ENCODE data around the gene CES2. TPM values are rescaled to one million over a fixed set of nuclear protein-coding genes. Genes with fewer than 3 reads are reported as not detected.
A peak's percentile ranks its signal among the peaks of the same experiment; 100 is the strongest.

Gene CES2
- total and polyA plus RNA-seq, 2 of the 8 experiments (the other 6 are each of a cell fraction or from before 2014, with no cell fraction given) = 8.6 to 14.7 TPM

DNA sequence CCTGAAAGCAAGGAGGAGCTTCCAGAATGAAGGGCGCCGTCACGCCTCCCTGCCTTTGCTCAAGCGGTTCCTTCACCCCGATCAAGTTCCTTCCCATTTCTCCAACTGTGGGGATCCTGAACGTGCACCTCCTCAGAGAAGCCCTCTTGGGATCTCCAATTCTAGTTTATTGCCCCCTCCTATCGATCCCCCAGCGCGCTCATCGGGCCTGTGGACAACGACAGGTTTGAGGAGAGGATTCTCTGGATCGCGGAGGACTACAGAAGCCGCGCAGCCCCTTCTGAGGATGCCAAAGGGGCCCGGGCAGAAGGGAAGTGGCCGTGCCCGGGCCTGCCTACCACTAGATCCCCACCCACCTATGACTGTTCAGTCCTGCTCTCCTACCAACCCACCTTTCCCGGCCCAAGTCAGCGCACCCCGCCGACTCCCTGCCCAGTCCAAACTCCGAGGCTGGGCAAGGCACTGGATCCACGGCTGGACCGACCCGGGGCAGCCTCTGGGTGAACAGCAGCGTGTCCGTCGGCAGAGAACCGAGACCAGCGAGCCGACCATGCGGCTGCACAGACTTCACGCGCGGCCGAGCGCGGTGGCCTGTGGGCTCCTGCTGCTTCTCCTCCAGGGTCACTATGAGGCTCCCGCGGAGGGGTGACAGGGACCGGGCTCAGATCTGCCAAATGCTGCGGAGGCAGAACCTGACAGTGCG, 13.0 kb downstream of the CES2 start:
- Histone ChIP-seq H3K27ac (ENCODE audit: low read depth, low read length) (no peak overlapping the region), H3K79me1 (ENCODE audit: low read depth, low read length) (no peaks in the 10 kb centered on the region), H3K4me2 (ENCODE audit: insufficient read depth in 1 of 2, low read depth in 2 of 2, low read length in 2 of 2) (peak overlapping the region; percentile 77 to 83), H4K8ac (ENCODE audit: extremely low read depth, insufficient read depth, low read length) (no peak overlapping the region), H3K27me3 (replicated peaks in 1 of 4; ENCODE audit: control insufficient read depth in 3 of 4, extremely low read depth in 1 of 4, insufficient read depth in 3 of 4, low read length in 3 of 4) (peaks cover 10 to 34% (median 32%) of the 10 kb centered on the region in 4 experiments), H3K36me3 (ENCODE audit: control insufficient read depth in 2 of 4, insufficient read depth in 4 of 4, low read length in 3 of 4) (peaks cover 0 to 5% (median under 1%) of the 10 kb centered on the region in 4 experiments; a peak in 3 of 8 replicates), H3K14ac (ENCODE audit: insufficient read length) (no peak overlapping the region), H2BK20ac (ENCODE audit: low read length) (no peak overlapping the region), H3K18ac (ENCODE audit: extremely low read depth, low read length) (no peak overlapping the region), H3K23ac (ENCODE audit: insufficient read length) (no peak overlapping the region), H3K9me3 (ENCODE audit: insufficient read depth in 2 of 2, low read depth in 1 of 2, low read length in 1 of 2) (no peaks in the 10 kb centered on the region), H3K4ac (replicated peaks; ENCODE audit: insufficient read length, low read depth, low read length) (no peak overlapping the region), H3K56ac (replicated peaks; ENCODE audit: insufficient read length, low read depth, low read length) (no peak overlapping the region), H2AFZ (ENCODE audit: low read length) (peak overlapping the region; percentile 50; the same call in 1 of the 2 replicates), H2AK5ac (ENCODE audit: low read depth, low read length) (no peak overlapping the region), H3K4me1 (replicated peaks in 1 of 4; ENCODE audit: control insufficient read depth in 3 of 4, insufficient read depth in 4 of 4, low read length in 3 of 4) (peaks cover 0 to 5% (median 1%) of the 10 kb centered on the region in 4 experiments; a peak in 2 of 7 replicates), H4K5ac (ENCODE audit: insufficient read length, low read depth, low read length) (no peak overlapping the region), H2BK120ac (replicated peaks; ENCODE audit: low read depth, low read length) (no peak overlapping the region), H3K9ac (replicated peaks in 1 of 4; ENCODE audit: extremely low read depth in 1 of 4, low read depth in 3 of 4, low read length in 3 of 4) (no peak overlapping the region), H3K23me2 (ENCODE audit: low read depth, low read length) (peaks cover 2% of the 10 kb centered on the region; the same call in 1 of the 2 replicates), H3K4me3 (ENCODE audit: extremely low read depth in 1 of 4, insufficient read depth in 2 of 4, low read depth in 3 of 4, low read length in 4 of 4) (peak overlapping the region; percentile 23 to 53 (median 27); a peak in 7 of 8 replicates), H4K91ac (replicated peaks; ENCODE audit: insufficient read length, low read length) (no peak overlapping the region), H2BK5ac (ENCODE audit: low read depth, low read length) (no peak overlapping the region), H4K20me1 (replicated peaks in 1 of 2; ENCODE audit: control insufficient read depth in 1 of 2, insufficient read depth in 2 of 2, low read length in 2 of 2) (peaks cover 0 to 1% of the 10 kb centered on the region in 2 experiments), H2BK15ac (ENCODE audit: low read length) (no peak overlapping the region), H3K79me2 (ENCODE audit: control insufficient read depth in 1 of 2, insufficient read depth in 2 of 2, low read length in 2 of 2) (no peaks in the 10 kb centered on the region), H2BK12ac (ENCODE audit: low read depth, low read length) (no peak overlapping the region)
- ChIA-PET POLR2A (ENCODE audit: partially characterized antibody) (interaction anchor here (0.9 kb wide), 1 partner anchor 209 kb away, joined by 4 read pairs; no protein-coding TSS in a partner anchor), CTCF (ENCODE audit: partially characterized antibody) (interaction anchor here (0.9 to 3.3 kb wide), 7 partner anchors 10 to 53 kb away, joined by 3 to 14 read pairs (median 4); partner anchors contain the start of gene CIAO2B)
- no peak for FAIRE-seq
- TF ChIP-seq TEAD4 (IDR thresholded peaks at IDR 0.05; ENCODE audit: low read depth, low read length) (no peak), EZH2 (IDR thresholded peaks at IDR 0.05; ENCODE audit: low read depth, low read length, severe bottlenecking) (peak; percentile 88), SUZ12 (IDR thresholded peaks at IDR 0.05; ENCODE audit: low read length) (peak; percentile 84)
- 36% methylated on average over 44 of the region's 44 CpGs; no CpG with 5 or more reads in 1 of the 2 experiments for WGBS, 2 experiments (ENCODE audit: extremely low coverage in 1 of 2, insufficient coverage in 1 of 2, insufficient read length in 1 of 2, insufficient replicate concordance in 2 of 2, low coverage in 1 of 2, low lambda C conversion rate in 2 of 2, missing lambda C conversion rate in 1 of 2)
- DNase-seq (ENCODE audit: low read depth in 1 of 2, low spot score in 2 of 2) = no peak

Data from H1 (cell line).